Activated naive CD8-positive, alpha-beta T cell treated with anti-CD3 and anti-CD28 coated beads, Interleukin-2, amount 10 ng/mL, durations not matched to agents 7 days and 5 days (primary cell): ENCODE results near the gene PITPNC1. TPM values are rescaled to one million over a fixed set of nuclear protein-coding genes. Genes with fewer than 3 reads are reported as not detected.
"Not testable (repeated sequence)": the region's sequence is repeated elsewhere in the genome, so short reads cannot be mapped to it uniquely, and the experiment has no call there.

ENCODE experiments used
- ATAC-seq: fragments of 150-1000 bp; cut with Tn5 transposase; one replicate; pipeline ENCODE4 v1.10.0; 2021; ENCODE audit warnings: low read depth, moderate library complexity
- POLR2A ChIA-PET: fragments of 350-600 bp; sonication (Branson Sonifier 250); formaldehyde crosslinking; loops from one replicate; lab custom pipeline; 2021; ENCODE audit warnings: antibody characterized with exemption; lab: Charles Lee
- DNase-seq: peaks from one replicate; pipeline ENCODE4 v3.0.0; 2021
- H3K27ac Mint-ChIP-seq: one replicate; pipeline ENCODE4 v1.8.0; 2022; ENCODE audit warnings: mild to moderate bottlenecking, mixed read lengths
- H3K27me3 Mint-ChIP-seq: one replicate; pipeline ENCODE4 v1.8.0; 2022; ENCODE audit warnings: mild to moderate bottlenecking, moderate library complexity, mixed read lengths
- H3K36me3 Mint-ChIP-seq: one replicate; pipeline ENCODE4 v1.8.0; 2021; ENCODE audit warnings: mild to moderate bottlenecking, mixed read lengths
- H3K4me1 Mint-ChIP-seq: one replicate; pipeline ENCODE4 v1.8.0; 2021; ENCODE audit warnings: mixed read lengths
- H3K4me3 Mint-ChIP-seq: one replicate; pipeline ENCODE4 v1.8.0; 2022; ENCODE audit warnings: mild to moderate bottlenecking, moderate library complexity, mixed read lengths
- H3K9me3 Mint-ChIP-seq: one replicate; pipeline ENCODE4 v1.8.0; 2021; ENCODE audit warnings: mixed read lengths
- total RNA-seq, 2 experiments: library from RNA; stranded (reverse); gene quantifications; one replicate each; pipeline ENCODE4 v1.2.3, GENCODE V29; 2021

The PITPNC1 gene
- total RNA-seq, 2 experiments from 2014 or later: 100 to 104 TPM

- no peak overlapping the region for H3K27ac Mint-ChIP-seq
- POLR2A ChIA-PET: no interaction called here
- peaks cover 3% of the 10 kb centered on the region for H3K9me3 Mint-ChIP-seq
- peaks cover 28% of the 10 kb centered on the region for H3K36me3 Mint-ChIP-seq
- peaks cover 19% of the 10 kb centered on the region for H3K4me1 Mint-ChIP-seq
- H3K4me3 Mint-ChIP-seq: no peak overlapping the region
- H3K27me3 Mint-ChIP-seq: no peaks in the 10 kb centered on the region
- DNase-seq (no peak), ATAC-seq (no peak)
Measured at GRCh38 chr17:67414130-67414529, 37.0 kb downstream of the PITPNC1 start.

DNA sequence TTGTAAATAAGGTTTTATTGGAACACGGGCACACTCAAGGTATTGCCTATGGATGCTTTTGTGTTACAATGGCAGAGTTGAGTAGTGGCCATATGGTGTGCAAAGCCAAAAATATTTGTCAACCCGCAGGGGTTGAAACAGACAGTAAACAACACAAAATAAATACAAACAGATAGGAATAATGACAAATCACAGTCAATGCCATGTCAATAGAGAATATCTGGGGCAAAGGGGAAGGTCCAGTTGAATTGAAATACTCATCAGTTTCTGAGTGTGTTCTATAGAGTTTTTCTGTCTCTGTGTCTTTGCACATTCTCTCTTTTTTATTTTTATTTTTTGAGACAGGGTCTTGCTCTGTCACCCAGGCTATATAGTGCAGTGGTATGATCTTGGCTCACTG is 37.5 kb downstream of the PITPNC1 start:
- H3K36me3 Mint-ChIP-seq: peaks cover 26% of the 10 kb centered on the region
- ATAC-seq (no peak), DNase-seq (no peak)
- H3K4me3 Mint-ChIP-seq: no peak overlapping the region
- H3K27me3 Mint-ChIP-seq: no peaks in the 10 kb centered on the region
- no peak overlapping the region for H3K27ac Mint-ChIP-seq
- peaks cover 3% of the 10 kb centered on the region for H3K9me3 Mint-ChIP-seq
- POLR2A ChIA-PET: no interaction called here
- peaks cover 19% of the 10 kb centered on the region for H3K4me1 Mint-ChIP-seq

DNA sequence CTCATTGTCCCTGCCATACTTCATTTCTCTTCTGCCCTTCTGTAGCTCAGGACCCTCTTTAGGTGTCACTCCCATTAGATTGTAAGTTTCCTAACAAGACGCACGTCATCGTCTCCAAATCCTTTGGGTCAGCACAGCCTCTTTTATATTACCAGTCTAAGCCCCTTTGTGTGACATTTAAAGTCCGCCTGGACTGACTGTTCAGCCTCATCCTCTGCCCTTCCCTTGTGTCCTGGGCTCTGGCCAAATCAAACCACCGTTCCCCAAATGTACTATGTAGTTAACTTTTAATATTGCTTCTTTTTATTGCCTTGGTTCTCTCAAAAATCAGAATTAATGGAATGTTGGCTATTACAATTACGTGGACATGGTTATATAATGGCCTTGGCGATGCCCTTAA is 38.2 kb downstream of the PITPNC1 start:
- no peak overlapping the region for H3K4me3 Mint-ChIP-seq
- peaks cover 3% of the 10 kb centered on the region for H3K9me3 Mint-ChIP-seq
- POLR2A ChIA-PET: no interaction called here
- DNase-seq (no peak), ATAC-seq (no peak)
- H3K36me3 Mint-ChIP-seq: peaks cover 23% of the 10 kb centered on the region
- H3K4me1 Mint-ChIP-seq: peaks cover 23% of the 10 kb centered on the region
- H3K27me3 Mint-ChIP-seq: no peaks in the 10 kb centered on the region
- H3K27ac Mint-ChIP-seq: no peak overlapping the region

DNA sequence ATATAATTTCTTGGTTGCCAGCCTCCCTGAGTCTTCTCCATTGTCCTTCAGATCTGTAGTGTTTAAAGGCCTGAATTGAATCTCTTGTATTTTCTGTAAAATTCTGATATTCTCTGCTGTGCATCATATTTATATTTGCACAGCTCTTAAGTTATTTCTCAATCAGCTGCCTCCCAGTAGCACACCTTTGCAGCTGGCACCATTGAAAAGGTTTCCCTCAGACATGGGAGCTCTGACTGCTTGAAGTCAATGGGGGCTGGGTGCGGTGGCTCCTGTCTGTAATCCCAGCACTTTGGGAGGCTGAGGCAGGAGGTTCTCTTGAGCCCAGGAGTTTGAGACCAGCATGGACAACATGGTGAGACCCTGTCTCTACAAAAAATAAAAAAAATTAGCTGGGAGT is 40.4 kb downstream of the PITPNC1 start:
- peaks cover 38% of the 10 kb centered on the region for H3K4me1 Mint-ChIP-seq
- H3K27ac Mint-ChIP-seq: no peak overlapping the region
- H3K9me3 Mint-ChIP-seq: peaks cover 3% of the 10 kb centered on the region
- no peaks in the 10 kb centered on the region for H3K27me3 Mint-ChIP-seq
- H3K4me3 Mint-ChIP-seq: no peak overlapping the region
- no peak for DNase-seq
- peaks cover 21% of the 10 kb centered on the region for H3K36me3 Mint-ChIP-seq
- POLR2A ChIA-PET: no interaction called here
- ATAC-seq: no peak

DNA sequence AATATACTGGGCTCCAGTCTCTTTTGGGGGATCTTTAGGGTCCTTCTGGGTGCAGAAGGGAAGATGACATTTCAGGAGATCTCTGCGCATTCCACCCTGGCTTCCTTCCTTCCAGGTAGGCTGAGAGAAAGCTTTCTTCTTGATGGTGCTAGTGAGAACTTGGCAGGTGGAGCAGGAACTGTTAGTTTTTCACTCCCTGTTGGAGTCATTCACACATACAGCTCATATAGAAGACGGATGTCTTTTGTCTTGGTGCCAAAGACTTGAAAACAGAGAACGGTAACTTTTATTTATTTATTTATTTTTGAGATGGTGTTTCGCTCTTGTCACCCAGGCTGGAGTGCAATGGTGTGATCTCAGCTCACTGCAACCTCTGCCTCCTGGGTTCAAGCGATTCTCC is 43.9 kb downstream of the PITPNC1 start:
- no peak for ATAC-seq
- peak overlapping the region; percentile 93 for H3K27ac Mint-ChIP-seq
- H3K4me1 Mint-ChIP-seq: peaks cover 54% of the 10 kb centered on the region
- peaks cover 15% of the 10 kb centered on the region for H3K36me3 Mint-ChIP-seq
- H3K27me3 Mint-ChIP-seq: peaks cover 2% of the 10 kb centered on the region
- no peaks in the 10 kb centered on the region for H3K9me3 Mint-ChIP-seq
- POLR2A ChIA-PET: interaction anchor here (0.8 to 3.2 kb wide), 7 partner anchors 13 to 54 kb away, joined by 3 to 30 read pairs (median 4); no protein-coding TSS in a partner anchor
- peak overlapping the region; percentile 60 for H3K4me3 Mint-ChIP-seq
- DNase-seq: no peak

DNA sequence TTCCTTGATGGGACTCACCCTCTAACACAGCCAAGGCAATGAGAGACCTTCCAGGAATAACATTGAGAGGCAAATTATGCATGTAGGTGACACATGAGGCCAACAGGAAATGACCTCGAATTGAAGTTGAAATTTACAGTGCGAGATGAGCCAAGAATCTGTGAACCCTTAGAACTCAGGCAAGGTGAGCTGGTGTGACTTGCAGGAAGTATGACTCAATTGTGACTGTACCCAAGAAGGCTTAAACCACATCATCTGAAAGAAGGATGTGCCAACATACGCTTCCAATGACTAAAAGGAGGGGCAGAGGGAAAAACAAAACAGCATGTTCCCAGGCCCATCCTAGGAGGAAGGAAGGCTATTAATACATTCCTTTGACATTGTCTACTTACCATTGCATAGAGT is 44.8 kb downstream of the PITPNC1 start:
- H3K4me1 Mint-ChIP-seq: peaks cover 56% of the 10 kb centered on the region
- H3K4me3 Mint-ChIP-seq: peak overlapping the region; percentile 60
- H3K36me3 Mint-ChIP-seq: peaks cover 21% of the 10 kb centered on the region
- H3K27me3 Mint-ChIP-seq: peaks cover 2% of the 10 kb centered on the region
- H3K27ac Mint-ChIP-seq: peak overlapping the region; percentile 93
- H3K9me3 Mint-ChIP-seq: no peaks in the 10 kb centered on the region
- POLR2A ChIA-PET: interaction anchor here (0.8 to 3.2 kb wide), 10 partner anchors 12 to 54 kb away, joined by 3 to 30 read pairs (median 4); no protein-coding TSS in a partner anchor
- peak; percentile 97 for ATAC-seq
- no peak for DNase-seq

- not testable (repeated sequence) for H3K9me3 Mint-ChIP-seq, DNase-seq, H3K27me3 Mint-ChIP-seq
- Mint-ChIP-seq H3K36me3 (peaks cover 21% of the 10 kb centered on the region), H3K4me3 (peak overlapping the region; percentile 60), H3K27ac (peak overlapping the region; percentile 93), H3K4me1 (peaks cover 56% of the 10 kb centered on the region)
- POLR2A ChIA-PET: interaction anchor here (0.8 to 3.2 kb wide), 10 partner anchors 11 to 54 kb away, joined by 3 to 30 read pairs (median 4); no protein-coding TSS in a partner anchor
- peak; percentile 27 for ATAC-seq
Measured at GRCh38 chr17:67422296-67422695, 45.2 kb downstream of the PITPNC1 start.

DNA sequence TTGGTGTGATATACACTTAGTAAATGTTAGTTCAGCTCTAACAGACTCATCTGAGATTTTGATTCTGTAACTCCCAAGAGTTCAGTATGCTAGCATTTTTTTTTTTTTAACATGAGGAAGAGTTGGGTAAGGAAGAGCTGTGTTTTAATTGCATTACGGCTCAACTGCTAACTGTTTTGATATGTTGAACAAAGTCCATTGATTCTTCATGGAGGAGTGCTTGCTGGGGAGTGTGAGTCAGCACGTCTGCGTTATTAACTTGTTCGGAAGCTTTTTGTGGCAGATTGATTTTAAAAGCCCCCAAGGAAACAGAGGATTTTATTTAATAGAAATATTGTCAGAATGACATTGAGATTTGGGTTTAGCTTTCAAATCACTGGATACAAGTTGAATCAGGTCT is 45.8 kb downstream of the PITPNC1 start:
- peaks cover 56% of the 10 kb centered on the region for H3K4me1 Mint-ChIP-seq
- POLR2A ChIA-PET: interaction anchor here (0.8 to 3.2 kb wide), 6 partner anchors 11 to 55 kb away, joined by 3 to 30 read pairs (median 6); no protein-coding TSS in a partner anchor
- DNase-seq: no peak
- H3K27me3 Mint-ChIP-seq: peaks cover 2% of the 10 kb centered on the region
- no peak for ATAC-seq
- no peaks in the 10 kb centered on the region for H3K9me3 Mint-ChIP-seq
- H3K27ac Mint-ChIP-seq: peak overlapping the region; percentile 86
- H3K36me3 Mint-ChIP-seq: peaks cover 25% of the 10 kb centered on the region
- no peak overlapping the region for H3K4me3 Mint-ChIP-seq

GRCh38 chr17:67425571-67426160 is 48.6 kb downstream of the PITPNC1 start:
- no peak for DNase-seq
- POLR2A ChIA-PET: interaction anchor here (2.0 kb wide), 1 partner anchor 8 kb away, joined by 7 read pairs; no protein-coding TSS in a partner anchor
- H3K27ac Mint-ChIP-seq: no peak overlapping the region
- H3K27me3 Mint-ChIP-seq: peaks cover 2% of the 10 kb centered on the region
- ATAC-seq: no peak
- peaks cover 44% of the 10 kb centered on the region for H3K4me1 Mint-ChIP-seq
- peaks cover 29% of the 10 kb centered on the region for H3K36me3 Mint-ChIP-seq
- H3K4me3 Mint-ChIP-seq: no peak overlapping the region
- no peaks in the 10 kb centered on the region for H3K9me3 Mint-ChIP-seq

DNA sequence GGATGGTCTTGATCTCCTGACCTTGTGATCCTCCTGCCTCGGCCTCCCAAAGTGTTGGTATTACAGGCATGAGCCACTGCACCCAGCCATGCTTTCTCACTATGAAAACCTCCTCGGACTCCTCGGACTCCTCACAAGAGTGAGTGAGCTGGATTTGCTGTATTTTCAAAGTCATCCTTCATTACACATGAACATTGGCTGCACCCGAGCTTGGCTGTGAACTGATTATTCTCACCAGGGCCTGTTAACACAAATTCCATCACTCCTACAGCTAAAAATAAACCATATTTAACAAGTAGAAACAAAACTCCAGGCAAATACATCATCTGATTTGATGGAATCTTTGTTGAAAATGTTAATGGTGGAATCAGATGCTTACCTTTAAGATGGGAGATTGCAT is 50.3 kb downstream of the PITPNC1 start:
- DNase-seq (no peak), ATAC-seq (no peak)
- H3K27ac Mint-ChIP-seq: no peak overlapping the region
- H3K36me3 Mint-ChIP-seq: peaks cover 32% of the 10 kb centered on the region
- H3K4me3 Mint-ChIP-seq: no peak overlapping the region
- POLR2A ChIA-PET: interaction anchor here (0.9 kb wide), 1 partner anchor 48 kb away, joined by 5 read pairs; no protein-coding TSS in a partner anchor
- no peaks in the 10 kb centered on the region for H3K9me3 Mint-ChIP-seq
- peaks cover 41% of the 10 kb centered on the region for H3K4me1 Mint-ChIP-seq
- peaks cover 2% of the 10 kb centered on the region for H3K27me3 Mint-ChIP-seq

DNA sequence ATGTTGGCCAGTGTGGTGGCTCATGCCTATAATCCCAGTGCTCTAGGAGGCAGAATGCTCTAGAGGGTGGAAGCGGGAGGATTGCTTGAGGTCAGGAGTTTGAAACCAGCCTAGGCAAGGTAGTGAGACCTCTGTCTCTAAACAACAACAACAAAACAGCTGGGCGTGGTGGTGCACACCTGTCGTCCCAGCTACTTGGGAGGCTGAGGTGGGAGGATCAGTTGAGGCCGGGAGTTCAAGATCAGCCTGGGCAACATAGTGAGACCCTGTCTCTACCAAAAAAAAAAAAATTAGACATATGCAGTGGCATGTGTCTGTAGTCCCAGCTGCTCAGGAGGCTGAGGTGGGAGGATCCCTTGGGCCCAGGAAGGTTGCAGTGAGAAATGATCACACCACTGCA is 53.4 kb downstream of the PITPNC1 start:
- H3K36me3 Mint-ChIP-seq: peaks cover 29% of the 10 kb centered on the region
- H3K4me1 Mint-ChIP-seq: peaks cover 47% of the 10 kb centered on the region
- POLR2A ChIA-PET: interaction anchor here (2.8 to 6.1 kb wide), 2 partner anchors 11 to 41 kb away, joined by 24 to 39 read pairs; no protein-coding TSS in a partner anchor
- not testable (repeated sequence) for H3K4me3 Mint-ChIP-seq, DNase-seq, H3K27me3 Mint-ChIP-seq, ATAC-seq, H3K9me3 Mint-ChIP-seq
- H3K27ac Mint-ChIP-seq: peak overlapping the region; percentile 56

GRCh38 chr17:67431249-67432015 is 54.4 kb downstream of the PITPNC1 start:
- peak; percentile 19 for ATAC-seq
- H3K4me3 Mint-ChIP-seq: peak overlapping the region; percentile 23

GRCh38 chr17:67433248-67433924 is 56.3 kb downstream of the PITPNC1 start:
- H3K9me3 Mint-ChIP-seq: no peaks in the 10 kb centered on the region
- peak overlapping the region; percentile 16 for H3K4me3 Mint-ChIP-seq
- peaks cover 22% of the 10 kb centered on the region for H3K36me3 Mint-ChIP-seq
- DNase-seq (no peak), ATAC-seq (peak; percentile 1)
- no peaks in the 10 kb centered on the region for H3K27me3 Mint-ChIP-seq
- POLR2A ChIA-PET: interaction anchor here (0.5 to 6.1 kb wide), 13 partner anchors 8 to 392 kb away, joined by 3 to 39 read pairs (median 13); partner anchors contain the start of genes BPTF and PITPNC1
- peaks cover 66% of the 10 kb centered on the region for H3K4me1 Mint-ChIP-seq
- peak overlapping the region; percentile 81 for H3K27ac Mint-ChIP-seq

More at GRCh38 chr17:67431249-67432015, 54.4 kb downstream of the PITPNC1 start:
- POLR2A ChIA-PET: interaction anchor here (0.7 to 6.1 kb wide), 9 partner anchors 10 to 923 kb away, joined by 3 to 39 read pairs (median 24); partner anchors contain the start of gene PITPNC1
- peak overlapping the region; percentile 37 for H3K27ac Mint-ChIP-seq
- peaks cover 26% of the 10 kb centered on the region for H3K36me3 Mint-ChIP-seq
- no peak for DNase-seq
- no peaks in the 10 kb centered on the region for H3K27me3 Mint-ChIP-seq
- no peaks in the 10 kb centered on the region for H3K9me3 Mint-ChIP-seq
- H3K4me1 Mint-ChIP-seq: peaks cover 54% of the 10 kb centered on the region
